Endothelial cell of umbilical vein (primary cell): ENCODE measurements around the gene STX12. TPM values are rescaled to one million over a fixed set of nuclear protein-coding genes. Genes with fewer than 3 reads are reported as not detected.

ENCODE experiments used
- BruUV-seq: library from RNA; stranded (reverse); fragments of 400-500 nt; replicated peaks from 2 replicates; lab custom pipeline; 2021; lab: Mats Ljungman, UMichigan
- CTCF ChIA-PET: fragments of 300-600, 350-600 bp; sonication (Branson Sonifier 250); formaldehyde crosslinking; loops from one replicate; lab custom pipeline; 2021; ENCODE audit warnings: antibody characterized with exemption, inconsistent platforms; lab: Charles Lee
- POLR2A ChIA-PET: fragments of 300-600, 350-600 bp; sonication (Branson Sonifier 250); formaldehyde crosslinking; loops from one replicate; lab custom pipeline; 2021; ENCODE audit warnings: antibody characterized with exemption, inconsistent platforms; lab: Charles Lee
- DNase-seq: peaks from one replicate; pipeline ENCODE4 v3.0.0-alpha.2; 2011; ENCODE audit warnings: low read depth, low spot score
- FAIRE-seq: peaks from 2 replicates; lab custom pipeline; 2011; peaks lifted over from hg19 to GRCh38; lab: Jason Lieb, UNC
- H2AFZ ChIP-seq: 2 replicates; pipeline ENCODE4 v1.6.0; 2012; ENCODE audit warnings: low read depth, low read length, control low read depth, inconsistent platforms
- H3K27ac ChIP-seq: 2 replicates; pipeline ENCODE4 v1.5.1; 2011; ENCODE audit warnings: low read depth, mild to moderate bottlenecking, control low read depth, low read length, moderate library complexity; ENCODE audit not compliant: insufficient read depth
- H3K27me3 ChIP-seq, 2 experiments: 2 replicates each; pipeline versions ENCODE4 v1.6.0 to v1.6.1; 2011; ENCODE audit warnings: low read length in 2 of 2, mixed read lengths in 1 of 2; ENCODE audit not compliant: control insufficient read depth in 2 of 2, insufficient read depth in 2 of 2
- H3K36me3 ChIP-seq, 2 experiments: 2 replicates in 1 of 2; 3 replicates in 1 of 2; pipeline ENCODE4 v1.5.1; 2011; ENCODE audit warnings: low read length in 2 of 2, mild to moderate bottlenecking in 1 of 2, moderate library complexity in 1 of 2; ENCODE audit not compliant: control insufficient read depth in 2 of 2, insufficient read depth in 2 of 2; ENCODE audit errors: extremely low read depth in 1 of 2
- H3K4me1 ChIP-seq: 3 replicates; pipeline ENCODE4 v1.5.1; 2011; ENCODE audit warnings: mild to moderate bottlenecking, low read length; ENCODE audit not compliant: control insufficient read depth, insufficient read depth; ENCODE audit errors: extremely low read depth
- H3K4me2 ChIP-seq: 2 replicates; pipeline ENCODE4 v1.6.1; 2011; ENCODE audit warnings: low read length, control low read depth, mixed read lengths; ENCODE audit not compliant: insufficient read depth
- H3K4me3 ChIP-seq, 3 experiments: fragments of 200-600 bp in 1 of 3; sonication (generic), shearing (Covaris generic) in 1 of 3; replicated peaks in 1 of 3; 2 replicates each; pipeline ENCODE4 v1.5.1; 2011 to 2016; ENCODE audit warnings: control low read depth in 3 of 3, low read length in 3 of 3, mild to moderate bottlenecking in 2 of 3, inconsistent platforms in 1 of 3, low read depth in 1 of 3, moderate library complexity in 1 of 3; ENCODE audit not compliant: insufficient read depth in 1 of 3
- H3K79me2 ChIP-seq: 2 replicates; pipeline ENCODE4 v1.6.0; 2012; ENCODE audit warnings: low read length, inconsistent platforms; ENCODE audit not compliant: control insufficient read depth, insufficient read depth
- H3K9ac ChIP-seq: replicated peaks from 2 replicates; pipeline ENCODE3; 2011; ENCODE audit warnings: low read length, control low read depth; ENCODE audit not compliant: insufficient read depth; ENCODE audit errors: extremely low read depth
- H3K9me1 ChIP-seq: replicated peaks from 3 replicates; pipeline ENCODE4 v1.6.0; 2011; ENCODE audit warnings: mild to moderate bottlenecking, low read length; ENCODE audit not compliant: control insufficient read depth, insufficient read depth; ENCODE audit errors: extremely low read depth
- H3K9me3 ChIP-seq: replicated peaks from 2 replicates; pipeline ENCODE4 v1.5.1; 2012; ENCODE audit warnings: low read length, inconsistent platforms; ENCODE audit not compliant: control insufficient read depth, insufficient read depth
- H4K20me1 ChIP-seq: replicated peaks from 2 replicates; pipeline ENCODE3; 2011; ENCODE audit warnings: mild to moderate bottlenecking, low read length; ENCODE audit not compliant: control insufficient read depth, insufficient read depth; ENCODE audit errors: extremely low read depth
- CTCF ChIP-seq, 2 donors: IDR thresholded peaks; 1 replicate in 1 of 2; 2 replicates in 1 of 2; pipeline ENCODE4 v1.5.1; 2011; ENCODE audit warnings: low read length in 2 of 2, mild to moderate bottlenecking in 2 of 2, moderate library complexity in 2 of 2, control low read depth in 1 of 2, inconsistent platforms in 1 of 2, low read depth in 1 of 2; ENCODE audit not compliant: insufficient read depth in 1 of 2; ENCODE audit errors: extremely low read depth in 1 of 2
- EZH2 ChIP-seq: IDR thresholded peaks from 2 replicates; pipeline ENCODE4 v1.6.1; 2012; ENCODE audit warnings: borderline replicate concordance, low read depth, mild to moderate bottlenecking, moderate library complexity, low read length, inconsistent platforms; ENCODE audit not compliant: severe bottlenecking
- FOS ChIP-seq: IDR thresholded peaks from 2 replicates; pipeline ENCODE4 v1.6.1; 2011; ENCODE audit warnings: mild to moderate bottlenecking, low read length, moderate library complexity, borderline replicate concordance; ENCODE audit not compliant: insufficient read depth
- GATA2 ChIP-seq: IDR thresholded peaks from 2 replicates; pipeline ENCODE4 v1.7.0; 2011; ENCODE audit warnings: low read depth, mild to moderate bottlenecking, moderate library complexity, mixed read lengths, low read length; ENCODE audit not compliant: insufficient read length, insufficient read depth
- JUN ChIP-seq: IDR thresholded peaks from 2 replicates; pipeline ENCODE4 v1.6.1; 2011; ENCODE audit warnings: borderline replicate concordance, low read depth; ENCODE audit not compliant: insufficient read length, insufficient read depth
- MAX ChIP-seq: IDR thresholded peaks from 2 replicates; pipeline ENCODE4 v1.6.1; 2011; ENCODE audit not compliant: insufficient read depth, insufficient read length
- MYC ChIP-seq: IDR thresholded peaks from one replicate; pipeline ENCODE4 v1.6.1; 2011; ENCODE audit warnings: mild to moderate bottlenecking, low read depth, low read length
- POLR2A ChIP-seq: IDR thresholded peaks from 2 replicates; pipeline ENCODE4 v1.6.1; 2012; ENCODE audit warnings: low read depth, mild to moderate bottlenecking, control low read depth, low read length
- POLR2AphosphoS5 ChIP-seq: IDR thresholded peaks from 2 replicates; pipeline ENCODE4 v1.6.1; 2012; ENCODE audit warnings: low read depth, mild to moderate bottlenecking, control low read depth, low read length, moderate library complexity; ENCODE audit not compliant: insufficient read depth
- dilution Hi-C: fragments of 300-500 bp; cut with MboI; formaldehyde crosslinking; loops from one replicate; pipeline ENCODE4 v1.15.0; 2019; ENCODE audit warnings: low sequenced_read_pairs; ENCODE audit not compliant: extremely low pct_ligation_motif_present
- intact Hi-C: fragments of 100-400 bp; cut with micrococcal nuclease; formaldehyde crosslinking; loops from one replicate; pipeline ENCODE4 v1.10.0; 2022
- polyA plus RNA-seq, 4 experiments: library from polyadenylated mRNA; depleted of rRNA in 3 of 4; stranded (reverse) in 3 of 4; unstranded in 1 of 4; fragments of >200 nt; gene quantifications; 2 replicates each; pipeline versions ENCODE4 v1.2.1 to v1.2.3, GENCODE V29; 2011 to 2012; ENCODE audit warnings: missing spikeins in 1 of 4
- total RNA-seq: library from RNA; stranded (reverse); gene quantifications from 2 replicates; pipeline ENCODE4 v1.2.3, GENCODE V29; 2021

The STX12 gene
- total and polyA plus RNA-seq, 2 donors (not counting 3 experiments of a cell fraction or from before 2014, with no cell fraction given): 28.7 to 90.3 TPM

- H3K4me3 ChIP-seq: peak overlapping the region; percentile 90 to 93 (median 92)
- H3K4me1 ChIP-seq: peaks cover 19% of the 10 kb centered on the region
- dilution Hi-C loops: no loop called here
- intact Hi-C loops: loop anchor here (2.0 kb wide), 2 partner anchors 43 to 159 kb away; partner anchors contain the start of gene IFI6
- peak overlapping the region; percentile 96 for H3K9ac ChIP-seq
- H2AFZ ChIP-seq: no peak overlapping the region
- DNase-seq (no peak), FAIRE-seq (no peak)
- CTCF ChIA-PET: interaction anchor here (1.2 to 1.7 kb wide), 3 partner anchors 71 to 162 kb away, joined by 4 to 5 read pairs (median 4); no protein-coding TSS in a partner anchor
- H3K79me2 ChIP-seq: peaks cover 58% of the 10 kb centered on the region
- H3K36me3 ChIP-seq: peaks cover 2 to 6% of the 10 kb centered on the region in 2 experiments
- peak overlapping the region; percentile 86 for H3K27ac ChIP-seq
- POLR2A ChIA-PET: interaction anchor here (1.9 kb wide), 1 partner anchor 106 kb away, joined by 10 read pairs; the partner anchor contains the start of gene FAM76A
- H3K9me1 ChIP-seq: no peaks in the 10 kb centered on the region
- H4K20me1 ChIP-seq: no peaks in the 10 kb centered on the region
- peak overlapping the region; percentile 92 for H3K4me2 ChIP-seq
- H3K27me3 ChIP-seq: no peaks in the 10 kb centered on the region
- no peaks in the 10 kb centered on the region for H3K9me3 ChIP-seq
- BruUV-seq: no TSS peak
- TF ChIP-seq CTCF (IDR thresholded peaks at IDR 0.05; ENCODE audit: extremely low read depth in 1 of 2, insufficient read depth in 1 of 2, low read depth in 1 of 2, low read length in 2 of 2) (no peak), FOS (no peak), MYC (no peak), JUN (no peak), EZH2 (no peak), MAX (no peak), POLR2AphosphoS5 (no peak), GATA2 (no peak), POLR2A (no peak)
Measured at GRCh38 chr1:27831568-27832410, 58.8 kb downstream of the STX12 start.
